LNCAP (cell line): ENCODE data around the gene EDARADD.

Experiments
- CTCF ChIP-seq: fragments of 450-650 bp; IDR thresholded peaks from 2 replicates; pipeline ENCODE4 v1.5.1; 2017; ENCODE audit warnings: mild to moderate bottlenecking

Gene EDARADD

GRCh38 chr1:236381565-236382158 lies 12.4 kb upstream of the EDARADD start:
- no peak for TF ChIP-seq CTCF

- no peak for TF ChIP-seq CTCF
Observed at GRCh38 chr1:236388332-236388731, 5.8 kb upstream of the EDARADD start.

GRCh38 chr1:236389253-236389652 lies 4.8 kb upstream of the EDARADD start:
- no peak for TF ChIP-seq CTCF

- no peak for TF ChIP-seq CTCF
Observed at GRCh38 chr1:236391008-236391407, 3.1 kb upstream of the EDARADD start.

- TF ChIP-seq CTCF: no peak
Observed at GRCh38 chr1:236392182-236392581, 1.9 kb upstream of the EDARADD start.

GRCh38 chr1:236394879-236395229 lies 768 bp downstream of the EDARADD start:
- no peak for TF ChIP-seq CTCF

GRCh38 chr1:236395230-236395946 lies 1.3 kb downstream of the EDARADD start:
- no peak for TF ChIP-seq CTCF
